ENCODE measurements around the gene SRY.
"Not testable (repeated sequence)": the region's sequence is repeated elsewhere in the genome, so short reads cannot be mapped to it uniquely, and the experiment has no call there.

Gene SRY

GRCh38 chrY:2787600-2787999, at the start of gene SRY:
SRY (minus strand) TSS chrY:2787682; CDS start chrY:2787603, 79 bp downstream.
- no peak for DNase-seq (ENCODE audit: low spot score)

GRCh38 chrY:2837078-2837477, 49.6 kb upstream of the SRY start:
- DNase-seq (ENCODE audit: low spot score): no peak

- DNase-seq (ENCODE audit: low spot score): no peak
Observed at GRCh38 chrY:2835230-2835629, 47.7 kb upstream of the SRY start.

DNA sequence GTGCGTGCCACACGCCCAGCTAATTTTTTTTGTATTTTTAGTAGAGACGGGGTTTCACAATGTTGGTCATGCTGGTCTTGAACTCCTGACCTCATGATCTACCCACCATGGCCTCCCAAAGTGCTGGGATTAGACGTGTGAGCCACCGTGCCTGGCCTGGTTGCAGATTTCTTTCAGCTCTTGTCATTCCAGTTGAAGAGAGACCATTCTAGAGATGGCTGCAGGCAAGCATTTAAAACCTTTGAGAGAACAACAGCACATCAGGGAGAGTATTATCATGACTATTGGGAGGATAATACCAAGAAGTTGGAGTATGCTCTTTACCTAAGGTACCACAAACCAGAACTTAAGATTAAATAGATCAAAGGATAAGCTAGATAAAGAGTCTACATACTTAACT, 41.0 kb upstream of the SRY start:
- DNase-seq (ENCODE audit: low spot score): no peak

DNA sequence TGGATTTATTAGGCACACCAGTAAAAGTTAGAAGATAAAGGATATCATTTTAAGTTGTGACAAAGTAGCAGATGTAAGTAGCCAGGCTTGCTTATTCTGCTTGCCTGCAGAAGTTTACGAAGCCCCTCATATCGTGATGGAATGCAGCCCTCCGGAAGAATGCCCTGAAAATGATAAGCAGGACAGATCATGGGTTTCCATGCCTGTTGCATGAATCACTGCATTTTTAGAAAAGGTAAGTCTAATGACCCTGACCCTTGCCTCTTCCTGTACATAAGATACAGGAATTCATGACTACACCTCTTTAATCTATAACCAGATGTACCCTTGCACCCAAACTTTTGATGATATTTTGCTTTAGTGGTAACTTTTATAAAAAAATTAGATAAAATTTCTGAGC, 37.0 kb upstream of the SRY start:
- no peak for DNase-seq (ENCODE audit: low spot score)

GRCh38 chrY:2817146-2817896, 29.8 kb upstream of the SRY start:
- DNase-seq (ENCODE audit: low spot score): not testable (repeated sequence)

DNA sequence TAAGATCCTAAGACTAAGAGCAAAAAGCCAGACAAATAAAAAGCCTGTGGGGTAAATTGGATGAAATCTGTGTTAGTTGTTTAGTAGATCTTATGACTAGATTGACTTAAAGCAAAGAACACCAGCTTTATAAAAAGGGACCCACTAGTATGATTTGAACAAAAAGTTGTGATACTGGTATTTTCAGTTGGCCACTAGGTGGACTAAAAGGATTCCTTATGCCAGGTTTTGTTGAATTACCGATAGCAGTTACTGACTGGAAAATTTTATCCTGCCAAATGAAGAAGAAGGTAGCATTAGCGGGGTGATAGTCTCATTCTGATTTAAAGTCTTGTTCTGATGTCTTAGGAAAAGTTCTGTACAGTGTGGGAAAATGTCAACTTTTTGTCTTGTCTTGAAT, 12.8 kb upstream of the SRY start:
- DNase-seq (ENCODE audit: low spot score): no peak

DNA sequence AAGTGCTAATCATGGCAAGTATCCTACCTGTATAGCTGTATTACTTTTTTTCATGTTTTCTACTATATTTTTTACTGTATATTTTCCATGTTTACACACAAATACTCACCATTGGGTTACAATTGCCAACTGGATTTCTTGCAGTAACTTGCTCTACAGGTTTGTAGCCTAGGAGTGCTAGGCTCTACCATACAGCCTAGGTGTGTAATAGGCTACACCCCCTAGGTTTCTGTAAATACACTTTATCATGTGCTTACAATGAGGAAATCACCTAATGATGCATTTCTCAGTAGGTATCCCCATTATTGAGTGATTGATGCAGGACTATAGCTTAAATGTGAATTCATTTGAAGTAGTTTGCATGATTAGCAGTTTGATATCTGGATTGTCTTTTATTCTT, 10.5 kb upstream of the SRY start:
- no peak for DNase-seq (ENCODE audit: low spot score)

DNA sequence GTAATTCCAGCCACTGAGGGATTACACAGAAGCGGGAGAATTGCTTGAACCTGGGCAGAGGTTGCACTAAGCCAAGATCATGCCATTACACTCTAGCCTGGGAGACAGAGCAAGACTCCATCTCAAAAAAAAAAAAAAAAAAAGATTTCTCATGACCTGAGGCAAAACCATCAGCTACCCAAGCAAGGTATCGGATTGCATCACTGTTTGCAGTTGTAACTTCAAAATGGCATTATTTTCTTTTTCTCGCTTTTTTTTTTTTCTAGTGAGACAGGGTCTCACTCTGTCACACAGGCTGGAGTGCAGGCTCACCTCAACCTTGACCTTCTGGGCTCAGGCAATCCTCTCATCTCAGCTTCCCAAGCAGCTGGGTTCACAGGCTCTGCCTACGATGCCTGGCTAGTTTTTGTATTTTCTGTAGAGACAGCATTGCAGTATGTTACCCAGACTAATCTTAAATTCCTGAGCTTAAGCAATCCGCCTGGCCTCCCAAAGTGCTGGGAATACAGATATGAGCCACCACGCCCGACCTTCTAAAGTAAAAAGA, 9.6 kb upstream of the SRY start:
- DNase-seq (ENCODE audit: low spot score): no peak

DNA sequence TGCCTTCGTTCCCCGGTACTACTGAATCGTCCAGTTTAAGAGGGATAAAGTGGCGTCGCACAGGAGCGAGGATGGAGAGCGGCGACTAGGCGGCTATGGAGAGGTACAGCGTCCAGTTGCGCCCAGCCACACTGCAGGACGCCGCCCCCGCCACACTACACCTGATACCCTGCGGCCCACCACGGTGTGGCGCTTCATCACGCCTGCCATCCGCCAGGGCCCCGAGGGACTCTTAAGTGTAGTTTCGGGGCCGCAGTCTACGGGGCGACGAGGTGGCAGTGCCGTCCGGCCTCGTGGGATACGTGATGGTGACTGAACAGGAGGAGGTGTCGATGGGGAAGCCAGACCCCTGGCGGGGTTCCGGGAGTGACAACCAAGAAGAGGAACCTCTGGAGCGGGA, 2.3 kb upstream of the SRY start:
- no peak for DNase-seq (ENCODE audit: low spot score)

DNA sequence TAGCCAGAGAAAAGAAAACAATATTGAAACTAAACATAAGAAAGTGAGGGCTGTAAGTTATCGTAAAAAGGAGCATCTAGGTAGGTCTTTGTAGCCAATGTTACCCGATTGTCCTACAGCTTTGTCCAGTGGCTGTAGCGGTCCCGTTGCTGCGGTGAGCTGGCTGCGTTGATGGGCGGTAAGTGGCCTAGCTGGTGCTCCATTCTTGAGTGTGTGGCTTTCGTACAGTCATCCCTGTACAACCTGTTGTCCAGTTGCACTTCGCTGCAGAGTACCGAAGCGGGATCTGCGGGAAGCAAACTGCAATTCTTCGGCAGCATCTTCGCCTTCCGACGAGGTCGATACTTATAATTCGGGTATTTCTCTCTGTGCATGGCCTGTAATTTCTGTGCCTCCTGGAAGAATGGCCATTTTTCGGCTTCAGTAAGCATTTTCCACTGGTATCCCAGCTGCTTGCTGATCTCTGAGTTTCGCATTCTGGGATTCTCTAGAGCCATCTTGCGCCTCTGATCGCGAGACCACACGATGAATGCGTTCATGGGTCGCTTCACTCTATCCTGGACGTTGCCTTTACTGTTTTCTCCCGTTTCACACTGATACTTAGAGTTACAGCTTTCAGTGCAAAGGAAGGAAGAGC, 488 bp downstream of the SRY start:
- no peak for DNase-seq (ENCODE audit: low spot score)
